GM21423 (cell line): Measurements from ENCODE around the gene EFTUD2.
A peak's percentile ranks its signal among the peaks of the same experiment; 100 is the strongest.
"Not testable (repeated sequence)": the region's sequence is repeated elsewhere in the genome, so short reads cannot be mapped to it uniquely, and the experiment has no call there.

Source experiments
- ATAC-seq: cut with Tn5 transposase; IDR thresholded peaks from one replicate; pipeline ENCODE4 v1.9.1; 2021; ENCODE audit warnings: mild to moderate bottlenecking, moderate library complexity; ENCODE audit not compliant: unreplicated experiment

The EFTUD2 gene

GRCh38 chr17:44899074-44899782, at the start of gene EFTUD2:
TSS of gene EFTUD2 (minus strand) at chr17:44899445. CDS start at chr17:44894521, 4,924 bp downstream.
- ATAC-seq = peak; percentile 71

GRCh38 chr17:44948315-44948795, 49.1 kb upstream of the EFTUD2 start:
- ATAC-seq = no peak

- ATAC-seq = peak; percentile 89
These were observed 48.4 kb upstream of the EFTUD2 start, which contains the start of gene KIF18B for GRCh38 chr17:44947461-44948314. TSS of gene KIF18B (minus strand) at chr17:44947773. CDS start at chr17:44936344, 11,429 bp downstream.

- ATAC-seq = not testable (repeated sequence)
These were observed 46.4 kb upstream of the EFTUD2 start for GRCh38 chr17:44945652-44946051.

- ATAC-seq = no peak
These were observed 43.2 kb upstream of the EFTUD2 start for GRCh38 chr17:44942456-44942855.

- no peak for ATAC-seq
These were observed 42.6 kb upstream of the EFTUD2 start for GRCh38 chr17:44941712-44942331.

- ATAC-seq = no peak
These were observed 41.5 kb upstream of the EFTUD2 start for GRCh38 chr17:44940768-44941167.

GRCh38 chr17:44940317-44940716, 41.1 kb upstream of the EFTUD2 start:
- ATAC-seq = no peak

GRCh38 chr17:44935116-44935515, 35.9 kb upstream of the EFTUD2 start:
- ATAC-seq = no peak

- ATAC-seq = no peak
These were observed 35.5 kb upstream of the EFTUD2 start for GRCh38 chr17:44934745-44935105.

- no peak for ATAC-seq
These were observed 34.8 kb upstream of the EFTUD2 start for GRCh38 chr17:44933824-44934744.

- no peak for ATAC-seq
These were observed 33.5 kb upstream of the EFTUD2 start for GRCh38 chr17:44932787-44933097.

GRCh38 chr17:44932096-44932786, 33.0 kb upstream of the EFTUD2 start:
- no peak for ATAC-seq

- ATAC-seq = no peak
These were observed 32.1 kb upstream of the EFTUD2 start for GRCh38 chr17:44931376-44931775.

- no peak for ATAC-seq
These were observed 31.4 kb upstream of the EFTUD2 start for GRCh38 chr17:44930667-44931066.

- ATAC-seq = no peak
These were observed 29.9 kb upstream of the EFTUD2 start for GRCh38 chr17:44928950-44929720.

GRCh38 chr17:44928136-44928535, 28.9 kb upstream of the EFTUD2 start:
- ATAC-seq = no peak

GRCh38 chr17:44927696-44928095, 28.5 kb upstream of the EFTUD2 start:
- no peak for ATAC-seq

- no peak for ATAC-seq
These were observed 27.7 kb upstream of the EFTUD2 start for GRCh38 chr17:44926821-44927525.
